Right lobe of liver (tissue), 6 donors: ENCODE measurements around the gene TMEM236. TPM values are rescaled to one million over a fixed set of nuclear protein-coding genes. Genes with fewer than 3 reads are reported as not detected.

Experiments used
- ATAC-seq, 4 donors: fragments of 200-7000 bp; cut with Tn5 transposase; one replicate each; pipeline ENCODE4 v1.9.1; 2020; ENCODE audit warnings: mild to moderate bottlenecking in 4 of 4, moderate library complexity in 4 of 4
- DNase-seq, 3 donors: peaks; one replicate each; pipeline ENCODE4 v3.0.0-alpha.2; 2020
- H3K27ac ChIP-seq, 3 donors: fragments of 200-600 bp; one replicate each; pipeline ENCODE4 v1.8.0; 2022
- H3K27me3 ChIP-seq, 2 donors: fragments of 200-600 bp; one replicate each; pipeline ENCODE4 v1.8.0; 2022
- H3K36me3 ChIP-seq, 4 donors: fragments of 200-600 bp; sonication (generic) in 1 of 4; one replicate each; pipeline versions ENCODE4 v1.5.1 to v1.8.0; 2017 to 2022; ENCODE audit warnings: control low read depth in 1 of 4
- H3K4me1 ChIP-seq, 4 donors: fragments of 200-600 bp; sonication (generic) in 1 of 4; one replicate each; pipeline versions ENCODE4 v1.5.1 to v1.8.0; 2017 to 2022; ENCODE audit warnings: control low read depth in 1 of 4
- H3K4me3 ChIP-seq, 3 donors: fragments of 200-600 bp; one replicate each; pipeline ENCODE4 v1.8.0; 2022
- H3K9me3 ChIP-seq, 4 donors: fragments of 200-600 bp; sonication (generic) in 1 of 4; one replicate each; pipeline versions ENCODE4 v1.5.1 to v1.8.0; 2017 to 2022; ENCODE audit warnings: control low read depth in 1 of 4
- CTCF ChIP-seq, 4 donors: fragments of 200-600 bp in 3 of 4; fragments of 450-650 bp in 1 of 4; IDR thresholded peaks; one replicate each; pipeline versions ENCODE4 v1.5.1 to v1.8.0; 2016 to 2022; ENCODE audit warnings: antibody characterized with exemption in 4 of 4, mild to moderate bottlenecking in 2 of 4
- POLR2A ChIP-seq: fragments of 450-650 bp; IDR thresholded peaks from one replicate; pipeline ENCODE4 v1.6.1; 2017; ENCODE audit warnings: antibody characterized with exemption, mild to moderate bottlenecking
- WGBS: methylation state at CpG from one replicate; pipeline ENCODE4 v1.1.6; 2018; ENCODE audit warnings: low coverage, low lambda C conversion rate; ENCODE audit not compliant: insufficient coverage; ENCODE audit errors: missing lambda C conversion rate; 5-methylcytosine and 5-hydroxymethylcytosine counted together
- intact Hi-C, 2 donors: fragments of 100-400 bp; cut with DNase I; formaldehyde crosslinking; loops; one replicate each; pipeline versions ENCODE4 v1.11.2 to v1.14.1; 2022
- total RNA-seq, 6 experiments: library from RNA; depleted of rRNA in 2 of 6; stranded (reverse); fragments of >200 nt in 2 of 6; fragmentation: NEBNext Ultra II Directional in 3 of 6; extraction: Animal tissue kit (Norgen Biotek cat#: 25700) in 3 of 6; gene quantifications; one replicate each; pipeline versions ENCODE4 v1.1.0 to v1.2.4, GENCODE V29; 2016 to 2023
- donor health status: DM: no; HTN: yes; CAD: no.
- donor health status: DM: no; HTN: no; CAD: no.
- donor health status: DM: no; HTN: no; CAD: no.
- donor health status: DM: no; HTN: yes; CAD: no.
- donor health status: DM: no; HTN: yes; CAD: no.

Gene TMEM236
- total RNA-seq, 6 experiments from 2014 or later, result 0.06 to 0.20 (median 0.13) TPM

- no peaks in the 10 kb centered on the region for H3K4me1 ChIP-seq
- ATAC-seq (peak in 2 of 4 donors; percentile 35 to 52), DNase-seq (no peak)
- no peaks in the 10 kb centered on the region for H3K9me3 ChIP-seq
- WGBS, result 67% methylated on average over 5 of the region's 5 CpGs
- intact Hi-C loops, result no loop called here
- H3K27ac ChIP-seq, result no peak overlapping the region
- H3K27me3 ChIP-seq, result no peaks in the 10 kb centered on the region
- H3K36me3 ChIP-seq, result no peaks in the 10 kb centered on the region
- no peak overlapping the region for H3K4me3 ChIP-seq
- TF ChIP-seq CTCF (IDR thresholded peaks at IDR 0.05), result no peak
- no peak for TF ChIP-seq POLR2A
Measured at GRCh38 chr10:17768496-17768895, 16.5 kb downstream of the TMEM236 start.

- ATAC-seq, result peak in 1 of 4 donors; percentile 15
- no peaks in the 10 kb centered on the region for H3K27me3 ChIP-seq
- intact Hi-C loops, result no loop called here
- H3K4me3 ChIP-seq, result no peak overlapping the region
- WGBS, result 42% methylated on average over 5 of the region's 5 CpGs
- no peak for DNase-seq
- no peaks in the 10 kb centered on the region for H3K36me3 ChIP-seq
- TF ChIP-seq POLR2A, result no peak
- TF ChIP-seq CTCF (IDR thresholded peaks at IDR 0.05), result no peak
- H3K27ac ChIP-seq, result no peak overlapping the region
- H3K9me3 ChIP-seq, result no peaks in the 10 kb centered on the region
- H3K4me1 ChIP-seq, result no peaks in the 10 kb centered on the region
Measured at GRCh38 chr10:17768957-17769356, 17.0 kb downstream of the TMEM236 start.

GRCh38 chr10:17771017-17771416 lies 19.0 kb downstream of the TMEM236 start:
- H3K4me1 ChIP-seq, result no peaks in the 10 kb centered on the region
- no peaks in the 10 kb centered on the region for H3K9me3 ChIP-seq
- peak in 2 of 4 donors; percentile 13 to 25 for ATAC-seq
- H3K27ac ChIP-seq, result no peak overlapping the region
- intact Hi-C loops, result no loop called here
- no peak for DNase-seq
- TF ChIP-seq POLR2A, result no peak
- no peaks in the 10 kb centered on the region for H3K36me3 ChIP-seq
- no peaks in the 10 kb centered on the region for H3K27me3 ChIP-seq
- no peak overlapping the region for H3K4me3 ChIP-seq
- 61% methylated on average over 4 of the region's 4 CpGs for WGBS

GRCh38 chr10:17779784-17780183 lies 27.8 kb downstream of the TMEM236 start:
- Histone ChIP-seq H3K4me3 (no peak overlapping the region), H3K9me3 (no peaks in the 10 kb centered on the region), H3K27me3 (no peaks in the 10 kb centered on the region), H3K27ac (no peak overlapping the region), H3K4me1 (no peaks in the 10 kb centered on the region), H3K36me3 (no peaks in the 10 kb centered on the region)
- WGBS, result 33% methylated on average over 4 of the region's 4 CpGs
- no peak for DNase-seq
- no peak for TF ChIP-seq CTCF (IDR thresholded peaks at IDR 0.05)
- no peak for TF ChIP-seq POLR2A
- ATAC-seq, result peak in 3 of 4 donors; percentile 12 to 38 (median 21)
- intact Hi-C loops, result no loop called here

DNA sequence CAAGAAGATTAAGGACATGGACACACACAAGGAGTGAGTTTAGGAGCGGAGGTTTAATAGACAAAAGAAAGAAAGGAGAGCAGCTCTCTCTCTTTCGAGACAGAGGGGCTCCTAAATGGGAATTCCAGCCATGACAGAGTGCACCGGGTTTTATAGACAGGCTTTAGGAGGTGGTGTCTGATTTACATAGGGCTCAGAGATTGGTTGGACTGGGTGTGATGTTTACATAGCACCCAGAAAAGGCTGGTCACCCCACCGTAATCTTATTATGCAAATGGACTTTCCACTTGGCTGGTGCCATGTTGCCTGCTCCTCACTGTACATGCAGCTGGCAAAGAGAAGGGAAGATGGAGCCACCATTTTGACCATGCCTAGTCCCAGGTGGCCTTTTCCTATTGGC lies 28.7 kb downstream of the TMEM236 start:
- Histone ChIP-seq H3K27ac (no peak overlapping the region), H3K4me1 (no peaks in the 10 kb centered on the region), H3K27me3 (no peaks in the 10 kb centered on the region), H3K9me3 (no peaks in the 10 kb centered on the region), H3K36me3 (no peaks in the 10 kb centered on the region), H3K4me3 (no peak overlapping the region)
- TF ChIP-seq CTCF (IDR thresholded peaks at IDR 0.05) (no peak), POLR2A (no peak)
- 77% methylated on average over 3 of the region's 4 CpGs for WGBS
- ATAC-seq, result no peak
- no peak for DNase-seq
- intact Hi-C loops, result no loop called here
